ENCODE results near the gene FLNB. TPM values are rescaled to one million over a fixed set of nuclear protein-coding genes. Genes with fewer than 3 reads are reported as not detected.
A peak's percentile ranks its signal among the peaks of the same experiment; 100 is the strongest.

FLNB gene
- total RNA-seq, 1 donor from 2014 or later: 72.9 TPM

DNA sequence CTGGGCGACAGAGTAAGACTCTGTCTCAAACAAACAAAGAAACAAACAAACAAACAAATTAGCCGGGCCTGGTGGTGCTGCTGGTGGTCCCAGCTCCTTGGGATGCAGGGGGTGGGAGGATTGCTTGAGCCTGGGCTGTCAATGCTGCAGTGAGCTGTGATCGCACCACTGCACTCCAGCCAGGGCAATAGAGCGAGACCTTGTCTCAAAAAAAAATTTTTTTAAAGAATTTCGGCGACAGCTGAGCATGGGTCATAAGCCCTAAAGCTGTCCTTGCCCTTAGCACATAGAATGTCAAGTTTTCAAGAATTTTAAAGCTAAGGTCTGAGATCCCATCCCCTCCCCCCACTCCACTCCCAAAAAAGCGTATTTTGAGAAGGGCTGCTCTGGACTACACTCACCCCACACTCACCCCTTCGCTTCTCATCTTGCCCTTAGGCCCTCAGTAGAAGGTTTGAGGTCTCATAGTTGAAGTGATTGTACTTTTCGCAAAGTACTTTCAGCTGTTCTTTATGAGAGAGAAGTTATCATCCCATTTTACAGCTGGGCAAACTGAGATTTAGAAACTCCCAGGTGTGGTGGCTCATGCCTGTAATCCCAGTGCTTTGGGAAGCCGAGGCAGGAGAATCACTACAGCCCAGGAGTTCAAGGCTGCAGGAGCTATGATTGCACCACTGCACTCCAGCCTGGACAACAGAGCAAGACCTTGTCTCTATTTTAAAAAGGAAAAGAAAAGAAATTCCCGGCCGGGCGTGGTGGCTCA, 34.3 kb upstream of the FLNB start:
- H3K27ac Mint-ChIP-seq (ENCODE audit: unreplicated experiment): peak overlapping the region; percentile 42
- H3K4me1 Mint-ChIP-seq (ENCODE audit: unreplicated experiment): peaks cover 35% of the 10 kb centered on the region
- H3K27me3 Mint-ChIP-seq (ENCODE audit: unreplicated experiment): no peaks in the 10 kb centered on the region
- no peaks in the 10 kb centered on the region for H3K9me3 Mint-ChIP-seq (ENCODE audit: unreplicated experiment)
- DNase-seq (ENCODE audit: extremely low spot score, unreplicated experiment): no peak
- no peak overlapping the region for H3K4me3 Mint-ChIP-seq (ENCODE audit: unreplicated experiment)
- H3K36me3 Mint-ChIP-seq (ENCODE audit: unreplicated experiment): no peaks in the 10 kb centered on the region
- TF ChIP-seq, protein P1, sequence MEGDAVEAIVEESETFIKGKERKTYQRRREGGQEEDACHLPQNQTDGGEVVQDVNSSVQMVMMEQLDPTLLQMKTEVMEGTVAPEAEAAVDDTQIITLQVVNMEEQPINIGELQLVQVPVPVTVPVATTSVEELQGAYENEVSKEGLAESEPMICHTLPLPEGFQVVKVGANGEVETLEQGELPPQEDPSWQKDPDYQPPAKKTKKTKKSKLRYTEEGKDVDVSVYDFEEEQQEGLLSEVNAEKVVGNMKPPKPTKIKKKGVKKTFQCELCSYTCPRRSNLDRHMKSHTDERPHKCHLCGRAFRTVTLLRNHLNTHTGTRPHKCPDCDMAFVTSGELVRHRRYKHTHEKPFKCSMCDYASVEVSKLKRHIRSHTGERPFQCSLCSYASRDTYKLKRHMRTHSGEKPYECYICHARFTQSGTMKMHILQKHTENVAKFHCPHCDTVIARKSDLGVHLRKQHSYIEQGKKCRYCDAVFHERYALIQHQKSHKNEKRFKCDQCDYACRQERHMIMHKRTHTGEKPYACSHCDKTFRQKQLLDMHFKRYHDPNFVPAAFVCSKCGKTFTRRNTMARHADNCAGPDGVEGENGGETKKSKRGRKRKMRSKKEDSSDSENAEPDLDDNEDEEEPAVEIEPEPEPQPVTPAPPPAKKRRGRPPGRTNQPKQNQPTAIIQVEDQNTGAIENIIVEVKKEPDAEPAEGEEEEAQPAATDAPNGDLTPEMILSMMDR (IDR thresholded peaks at IDR 0.05): no peak

DNA sequence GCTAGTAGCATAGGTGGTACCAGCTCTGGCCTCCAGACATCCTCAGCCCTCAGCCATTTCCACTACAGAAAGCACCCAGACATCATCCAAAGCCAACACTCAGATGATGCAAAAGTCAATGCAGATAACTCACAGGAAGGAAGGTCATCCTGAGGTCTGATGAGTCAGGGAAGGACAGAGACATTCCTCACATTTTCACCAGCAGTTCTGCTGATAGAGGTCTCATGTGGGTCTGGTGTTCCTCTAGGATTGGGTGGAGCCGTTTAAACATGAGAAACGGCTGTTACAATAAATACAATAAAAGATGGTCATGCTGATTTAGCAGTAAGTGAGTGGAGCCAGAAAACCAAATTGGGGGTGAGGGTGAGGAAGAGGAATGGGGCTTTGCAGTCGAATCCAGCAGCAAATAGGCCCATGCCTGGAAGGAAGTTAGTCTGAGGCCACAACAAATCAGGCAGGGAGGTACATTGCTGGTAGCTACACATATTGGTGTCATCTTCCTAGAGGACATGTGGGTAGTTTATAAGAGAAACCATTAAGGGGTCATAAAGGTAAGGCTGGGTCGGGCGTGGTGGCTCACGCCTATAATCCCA, 33.3 kb upstream of the FLNB start:
- DNase-seq (ENCODE audit: extremely low spot score, unreplicated experiment): no peak
- Mint-ChIP-seq H3K4me3 (ENCODE audit: unreplicated experiment) (no peak overlapping the region), H3K36me3 (ENCODE audit: unreplicated experiment) (no peaks in the 10 kb centered on the region), H3K27me3 (ENCODE audit: unreplicated experiment) (no peaks in the 10 kb centered on the region), H3K9me3 (ENCODE audit: unreplicated experiment) (no peaks in the 10 kb centered on the region), H3K27ac (ENCODE audit: unreplicated experiment) (peak overlapping the region; percentile 42), H3K4me1 (ENCODE audit: unreplicated experiment) (peaks cover 30% of the 10 kb centered on the region)
- TF ChIP-seq, protein P1 (IDR thresholded peaks at IDR 0.05): no peak

DNA sequence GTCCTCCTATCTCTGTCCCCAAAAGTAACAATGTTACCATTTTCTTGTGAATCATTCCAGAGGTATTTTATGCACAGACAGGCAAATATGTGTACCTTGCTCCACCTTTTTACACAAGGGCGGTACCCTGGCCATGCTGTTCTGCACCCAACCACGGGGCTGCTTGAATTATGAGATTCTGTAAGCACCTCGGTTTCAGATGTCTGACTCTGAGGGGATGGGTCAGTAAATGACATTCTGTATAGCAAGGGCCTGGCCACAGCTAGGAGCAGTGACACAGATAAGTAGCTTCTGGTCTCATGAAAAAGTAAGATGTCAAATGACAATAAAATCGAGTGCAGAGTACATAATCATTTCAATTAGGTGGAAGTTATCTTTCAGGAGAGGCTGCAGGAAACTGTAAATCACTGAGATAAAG, 30.4 kb upstream of the FLNB start:
- Mint-ChIP-seq H3K36me3 (ENCODE audit: unreplicated experiment) (no peaks in the 10 kb centered on the region), H3K9me3 (ENCODE audit: unreplicated experiment) (no peaks in the 10 kb centered on the region), H3K27ac (ENCODE audit: unreplicated experiment) (no peak overlapping the region), H3K4me3 (ENCODE audit: unreplicated experiment) (no peak overlapping the region), H3K4me1 (ENCODE audit: unreplicated experiment) (peaks cover 31% of the 10 kb centered on the region), H3K27me3 (ENCODE audit: unreplicated experiment) (no peaks in the 10 kb centered on the region)
- DNase-seq (ENCODE audit: extremely low spot score, unreplicated experiment): no peak
- TF ChIP-seq, protein P1 (IDR thresholded peaks at IDR 0.05): no peak

DNA sequence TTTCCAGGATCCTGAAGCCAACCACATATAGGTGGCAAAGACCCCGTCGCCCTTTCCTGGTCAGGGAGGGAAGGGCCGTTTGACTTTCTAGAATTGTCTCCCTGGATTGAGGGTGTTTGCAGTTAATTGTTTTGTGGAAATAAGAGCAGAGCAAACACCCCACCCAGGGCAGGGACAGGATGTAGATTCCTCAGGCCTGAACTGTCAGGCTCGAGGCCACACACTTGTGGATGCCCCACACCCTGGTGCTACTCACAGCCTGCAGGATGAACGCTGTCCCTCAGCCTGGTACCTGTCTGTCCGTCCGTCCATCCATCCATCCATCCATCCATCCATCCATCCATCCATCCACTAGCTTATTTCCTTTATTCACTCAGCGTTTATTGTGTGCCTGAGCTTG, 29.9 kb upstream of the FLNB start:
- Mint-ChIP-seq H3K4me1 (ENCODE audit: unreplicated experiment) (peaks cover 32% of the 10 kb centered on the region), H3K9me3 (ENCODE audit: unreplicated experiment) (no peaks in the 10 kb centered on the region), H3K4me3 (ENCODE audit: unreplicated experiment) (no peak overlapping the region), H3K36me3 (ENCODE audit: unreplicated experiment) (no peaks in the 10 kb centered on the region), H3K27me3 (ENCODE audit: unreplicated experiment) (no peaks in the 10 kb centered on the region), H3K27ac (ENCODE audit: unreplicated experiment) (no peak overlapping the region)
- TF ChIP-seq, protein P1 (IDR thresholded peaks at IDR 0.05): no peak
- no peak for DNase-seq (ENCODE audit: extremely low spot score, unreplicated experiment)

DNA sequence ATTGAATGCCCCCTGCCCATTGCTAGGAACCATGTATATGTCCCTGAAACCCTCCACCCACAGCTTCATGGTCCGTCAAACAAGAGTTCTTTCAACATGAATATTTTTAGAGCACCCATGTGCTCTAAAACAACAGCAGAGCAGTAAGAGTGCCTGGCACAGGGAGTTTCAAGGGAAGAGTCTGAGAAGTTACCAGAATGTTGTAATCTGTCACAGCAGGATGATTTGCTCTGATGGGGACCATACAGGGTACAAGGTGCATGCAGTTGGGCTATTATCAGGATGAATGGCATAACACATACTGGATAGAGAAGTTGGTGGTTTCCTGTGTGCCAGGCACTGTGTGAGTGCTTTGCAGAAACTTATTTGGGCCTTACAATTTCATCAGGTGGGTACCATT, 27.8 kb upstream of the FLNB start:
- TF ChIP-seq, protein P1 (IDR thresholded peaks at IDR 0.05): no peak
- peaks cover 33% of the 10 kb centered on the region for H3K4me1 Mint-ChIP-seq (ENCODE audit: unreplicated experiment)
- H3K36me3 Mint-ChIP-seq (ENCODE audit: unreplicated experiment): no peaks in the 10 kb centered on the region
- H3K4me3 Mint-ChIP-seq (ENCODE audit: unreplicated experiment): no peak overlapping the region
- H3K27me3 Mint-ChIP-seq (ENCODE audit: unreplicated experiment): no peaks in the 10 kb centered on the region
- H3K9me3 Mint-ChIP-seq (ENCODE audit: unreplicated experiment): no peaks in the 10 kb centered on the region
- no peak for DNase-seq (ENCODE audit: extremely low spot score, unreplicated experiment)
- no peak overlapping the region for H3K27ac Mint-ChIP-seq (ENCODE audit: unreplicated experiment)
